ENCODE data around the gene SKOR1.

Gene SKOR1

GRCh38 chr15:67829647-67830504, 4.6 kb downstream of the SKOR1 start:
- H3K4me3 ChIP-seq, result no peak overlapping the region
- H3K27me3 ChIP-seq, result peaks cover 93 to 100% (median 100%) of the 10 kb centered on the region in 11 experiments
- peaks cover 22 to 35% (median 30%) of the 10 kb centered on the region in 10 experiments for H3K4me1 ChIP-seq
- no peak overlapping the region for H3K4me2 ChIP-seq
- no peak overlapping the region for H3K9ac ChIP-seq
- peaks cover 50 to 59% (median 56%) of the 10 kb centered on the region in 11 experiments for H3K9me3 ChIP-seq (replicated peaks in 1 of 11)
- H4K20me1 ChIP-seq, result peaks cover 0 to 33% (median 6%) of the 10 kb centered on the region in 11 experiments; a peak in 10 of 22 replicates
- no peak overlapping the region for H3K27ac ChIP-seq
- TF ChIP-seq Cebpa-rat (IDR thresholded peaks at IDR 0.05), result no peak
- H3K36me3 ChIP-seq, result peaks cover 0 to 7% (median 0%) of the 10 kb centered on the region in 11 experiments; a peak in 3 of 22 replicates

GRCh38 chr15:67831363-67831762, 6.1 kb downstream of the SKOR1 start:
- Histone ChIP-seq H3K36me3 (peaks cover 0 to 7% (median 0%) of the 10 kb centered on the region in 11 experiments; a peak in 3 of 22 replicates), H3K27ac (no peak overlapping the region), H3K9ac (no peak overlapping the region), H3K4me1 (peaks cover 35 to 49% (median 44%) of the 10 kb centered on the region in 10 experiments), H3K4me3 (no peak overlapping the region), H3K9me3 (replicated peaks in 1 of 11) (peaks cover 40 to 45% (median 45%) of the 10 kb centered on the region in 11 experiments), H3K4me2 (no peak overlapping the region), H3K27me3 (peaks cover 93 to 100% (median 100%) of the 10 kb centered on the region in 11 experiments), H4K20me1 (peaks cover 0 to 43% (median 18%) of the 10 kb centered on the region in 11 experiments; a peak in 14 of 22 replicates)
- no peak for TF ChIP-seq Cebpa-rat (IDR thresholded peaks at IDR 0.05)

DNA sequence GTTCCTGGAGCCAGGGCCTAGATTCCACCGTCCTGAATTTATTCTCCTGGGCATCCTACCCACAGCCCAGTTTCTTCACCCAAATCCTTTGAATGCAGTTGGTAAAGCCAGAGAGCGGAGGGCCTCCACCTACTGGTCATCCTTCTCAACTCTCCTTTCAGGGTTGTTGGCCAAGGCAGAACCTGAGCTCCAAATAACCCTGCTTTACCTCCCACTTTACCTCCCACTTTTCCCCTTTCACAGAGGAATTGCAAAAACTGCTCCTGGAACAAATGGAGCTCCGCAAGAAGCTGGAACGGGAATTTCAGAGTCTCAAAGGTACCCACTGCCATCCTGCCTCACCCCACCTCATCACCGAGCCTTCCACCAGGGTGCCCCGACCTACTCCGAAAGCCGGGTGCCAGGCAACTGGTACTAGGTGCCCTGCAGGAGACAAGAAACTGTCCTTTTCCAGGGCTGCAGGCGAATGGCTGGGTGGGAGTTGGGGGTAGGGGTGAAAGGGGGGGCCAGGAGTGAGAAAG, 6.8 kb downstream of the SKOR1 start:
- H3K27me3 ChIP-seq, result peaks cover 89 to 100% (median 99%) of the 10 kb centered on the region in 11 experiments
- no peak for TF ChIP-seq Cebpa-rat (IDR thresholded peaks at IDR 0.05)
- H3K9me3 ChIP-seq (replicated peaks in 1 of 11), result peaks cover 33 to 38% (median 38%) of the 10 kb centered on the region in 11 experiments
- peaks cover 0 to 7% (median 0%) of the 10 kb centered on the region in 11 experiments; a peak in 2 of 22 replicates for H3K36me3 ChIP-seq
- no peak overlapping the region for H3K27ac ChIP-seq
- peak overlapping the region in 10 of 11 experiments; percentile 86 to 98 (median 94); a peak in 17 of 22 replicates for H3K4me2 ChIP-seq
- no peak overlapping the region for H3K9ac ChIP-seq
- no peak overlapping the region; a peak in 1 of 20 replicates for H3K4me3 ChIP-seq
- peaks cover 0 to 43% (median 18%) of the 10 kb centered on the region in 11 experiments; a peak in 14 of 22 replicates for H4K20me1 ChIP-seq
- H3K4me1 ChIP-seq, result peaks cover 35 to 53% (median 44%) of the 10 kb centered on the region in 10 experiments

GRCh38 chr15:67832897-67833709, 7.8 kb downstream of the SKOR1 start:
- Histone ChIP-seq H3K27me3 (peaks cover 90 to 100% (median 100%) of the 10 kb centered on the region in 11 experiments), H3K4me2 (peak overlapping the region; percentile 86 to 98 (median 94)), H3K4me3 (peak overlapping the region; percentile 47 to 66 (median 58)), H3K4me1 (peaks cover 35 to 55% (median 44%) of the 10 kb centered on the region in 10 experiments), H4K20me1 (peaks cover 0 to 43% (median 18%) of the 10 kb centered on the region in 11 experiments; a peak in 14 of 22 replicates), H3K36me3 (peaks cover 0 to 7% (median 0%) of the 10 kb centered on the region in 11 experiments; a peak in 1 of 22 replicates), H3K9ac (peak overlapping the region in 1 of 11 experiments; percentile 56; a peak in 2 of 22 replicates), H3K9me3 (replicated peaks in 1 of 11) (peaks cover 23 to 28% (median 27%) of the 10 kb centered on the region in 11 experiments), H3K27ac (no peak overlapping the region)
- no peak for TF ChIP-seq Cebpa-rat (IDR thresholded peaks at IDR 0.05)

DNA sequence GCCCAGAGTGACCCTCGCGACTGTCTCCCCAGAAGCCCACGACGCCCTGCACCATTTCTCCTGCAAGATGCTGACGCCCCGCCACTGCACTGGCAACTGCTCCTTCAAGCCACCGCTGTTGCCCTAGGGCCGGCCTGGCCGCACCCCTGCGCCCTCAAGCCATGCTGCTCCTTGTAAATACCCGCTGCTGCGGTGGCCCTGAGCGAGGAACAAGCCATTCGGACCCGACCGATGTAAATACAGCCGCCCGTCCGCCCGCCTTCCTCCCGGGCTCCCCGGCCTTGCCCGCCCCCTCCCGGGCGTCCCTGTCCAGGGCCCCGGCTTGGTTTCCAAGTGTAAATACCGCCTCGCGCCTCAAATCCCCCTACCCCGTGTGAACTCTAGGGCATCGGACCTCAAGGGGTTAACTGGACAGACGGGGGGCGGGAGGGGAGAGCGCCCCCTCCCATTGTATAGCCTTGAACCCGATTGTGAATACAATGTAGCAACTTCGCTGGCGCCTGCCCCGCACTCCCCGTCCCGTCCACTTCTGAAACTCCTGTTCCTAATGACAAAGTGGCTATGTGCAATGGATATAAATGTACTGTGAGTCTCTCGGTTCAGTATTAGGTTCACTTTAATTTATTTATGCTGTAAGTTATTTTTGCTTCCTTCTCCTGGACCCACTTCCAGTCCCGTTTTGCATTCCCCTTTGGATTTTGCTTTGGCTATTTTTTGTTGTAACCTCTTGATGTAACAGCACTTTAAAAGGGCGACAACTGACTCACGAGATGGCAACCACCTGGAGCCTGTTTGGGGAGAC, 8.6 kb downstream of the SKOR1 start:
- H3K4me1 ChIP-seq, result peaks cover 42 to 63% (median 52%) of the 10 kb centered on the region in 10 experiments
- no peak for TF ChIP-seq Cebpa-rat (IDR thresholded peaks at IDR 0.05)
- peaks cover 91 to 100% (median 100%) of the 10 kb centered on the region in 11 experiments for H3K27me3 ChIP-seq
- peaks cover 0 to 2% (median 0%) of the 10 kb centered on the region in 11 experiments; a peak in 1 of 22 replicates for H3K36me3 ChIP-seq
- H3K4me2 ChIP-seq, result peak overlapping the region; percentile 86 to 98 (median 94)
- peaks cover 0 to 43% (median 18%) of the 10 kb centered on the region in 11 experiments; a peak in 14 of 22 replicates for H4K20me1 ChIP-seq
- peak overlapping the region in 7 of 11 experiments; percentile 31 to 56 (median 40); a peak in 7 of 22 replicates for H3K9ac ChIP-seq
- no peak overlapping the region for H3K27ac ChIP-seq
- peaks cover 14 to 20% (median 19%) of the 10 kb centered on the region in 11 experiments for H3K9me3 ChIP-seq (replicated peaks in 1 of 11)
- H3K4me3 ChIP-seq, result peak overlapping the region; percentile 47 to 66 (median 58)

DNA sequence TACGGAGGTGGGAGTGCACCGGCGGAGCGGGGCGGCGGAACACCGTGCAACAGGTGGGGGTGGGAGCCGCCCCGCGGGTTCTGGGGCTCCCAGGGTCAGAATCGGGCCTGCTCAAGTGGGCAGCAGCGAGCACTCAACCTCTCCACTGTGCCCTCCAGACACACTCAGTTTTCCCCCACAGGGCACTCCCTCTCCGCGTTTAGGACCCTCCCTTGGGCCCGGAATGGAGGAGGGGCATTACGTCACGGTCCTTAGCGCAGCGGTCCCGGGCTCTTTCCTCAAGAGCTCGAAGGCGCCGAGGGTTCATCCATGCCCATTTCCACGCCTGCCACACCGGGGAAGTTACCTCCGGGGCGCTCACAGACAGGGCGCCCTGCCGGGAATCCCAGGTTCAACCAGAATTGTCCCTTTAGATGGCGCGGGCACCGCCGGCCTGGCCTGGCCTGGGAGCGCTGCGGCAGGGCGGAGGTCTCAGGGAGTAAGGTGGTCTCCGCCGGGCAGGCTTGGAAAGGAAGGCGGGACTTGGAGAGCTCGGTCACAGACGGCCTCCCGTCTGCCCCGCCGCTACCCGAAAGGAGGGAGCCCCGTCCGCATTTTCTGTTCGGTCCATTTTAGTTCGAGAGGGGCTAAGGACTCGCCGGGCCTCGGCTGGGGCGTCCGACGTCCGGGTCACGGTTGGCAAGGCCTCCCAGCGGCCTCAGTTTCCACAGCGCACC, 9.4 kb downstream of the SKOR1 start:
- peaks cover 6 to 12% (median 11%) of the 10 kb centered on the region in 11 experiments for H3K9me3 ChIP-seq (replicated peaks in 1 of 11)
- peaks cover 46 to 69% (median 57%) of the 10 kb centered on the region in 10 experiments for H3K4me1 ChIP-seq
- peak overlapping the region; percentile 47 to 66 (median 58) for H3K4me3 ChIP-seq
- H3K4me2 ChIP-seq, result peak overlapping the region; percentile 86 to 98 (median 94)
- TF ChIP-seq Cebpa-rat (IDR thresholded peaks at IDR 0.05), result no peak
- peak overlapping the region in 9 of 11 experiments; percentile 2 to 56 (median 40); a peak in 15 of 22 replicates for H3K9ac ChIP-seq
- no peaks in the 10 kb centered on the region for H3K36me3 ChIP-seq
- peaks cover 0 to 43% (median 18%) of the 10 kb centered on the region in 11 experiments; a peak in 14 of 22 replicates for H4K20me1 ChIP-seq
- H3K27ac ChIP-seq, result no peak overlapping the region; a peak in 1 of 22 replicates
- H3K27me3 ChIP-seq, result peaks cover 83 to 94% (median 92%) of the 10 kb centered on the region in 11 experiments
